Endodermal cell (in vitro differentiated cells): ENCODE results near the gene PSMC4. TPM values are rescaled to one million over a fixed set of nuclear protein-coding genes. Genes with fewer than 3 reads are reported as not detected.

Experiments
- DNase-seq: peaks from one replicate; pipeline ENCODE4 v3.0.0-alpha.2; 2017
- H3K27ac ChIP-seq: 2 replicates; pipeline ENCODE4 v1.5.1; 2013; ENCODE audit warnings: mild to moderate bottlenecking, low read depth, low read length, moderate library complexity
- H3K27me3 ChIP-seq: 2 replicates; pipeline ENCODE4 v1.6.1; 2013; ENCODE audit warnings: mild to moderate bottlenecking, low read length, moderate library complexity; ENCODE audit not compliant: insufficient read depth, control insufficient read depth, poor library complexity, severe bottlenecking
- H3K36me3 ChIP-seq: 2 replicates; pipeline ENCODE4 v1.7.0; 2013; ENCODE audit warnings: mild to moderate bottlenecking, low read length, moderate library complexity; ENCODE audit not compliant: control insufficient read depth, insufficient read depth
- H3K4me1 ChIP-seq: one replicate; pipeline ENCODE4 v1.7.0; 2013; ENCODE audit warnings: low read length; ENCODE audit not compliant: control insufficient read depth, insufficient read depth
- H3K4me3 ChIP-seq: 2 replicates; pipeline ENCODE4 v1.5.1; 2013; ENCODE audit warnings: mild to moderate bottlenecking, low read length, moderate library complexity
- H3K9ac ChIP-seq: 2 replicates; pipeline ENCODE4 v1.6.1; 2013; ENCODE audit warnings: mild to moderate bottlenecking, low read length, moderate library complexity; ENCODE audit not compliant: poor library complexity, severe bottlenecking; ENCODE audit errors: extremely low read depth
- H3K9me3 ChIP-seq: 2 replicates; pipeline ENCODE4 v1.6.1; 2013; ENCODE audit warnings: mild to moderate bottlenecking, low read length, moderate library complexity; ENCODE audit not compliant: control insufficient read depth
- H3K27ac Mint-ChIP-seq: 2 replicates; pipeline ENCODE4 v1.8.0; 2020; ENCODE audit warnings: mixed read lengths
- H3K27me3 Mint-ChIP-seq: 2 replicates; pipeline ENCODE4 v1.8.0; 2021; ENCODE audit warnings: mild to moderate bottlenecking, mixed read lengths; ENCODE audit not compliant: insufficient read depth
- H3K36me3 Mint-ChIP-seq: 2 replicates; pipeline ENCODE4 v1.8.0; 2020; ENCODE audit warnings: low read depth, mixed read lengths
- H3K4me1 Mint-ChIP-seq: 2 replicates; pipeline ENCODE4 v1.8.0; 2020; ENCODE audit warnings: mixed read lengths
- H3K4me3 Mint-ChIP-seq: 2 replicates; pipeline ENCODE4 v1.8.0; 2020; ENCODE audit warnings: mild to moderate bottlenecking, moderate library complexity, mixed read lengths
- H3K9me3 Mint-ChIP-seq: 2 replicates; pipeline ENCODE4 v1.8.0; 2020; ENCODE audit warnings: mild to moderate bottlenecking, mixed read lengths
- CTCF ChIP-seq: fragments of 200-600 bp; sonication (generic); conservative IDR thresholded peaks from 2 replicates; pipeline ENCODE4 v1.5.0; 2021; ENCODE audit warnings: antibody characterized with exemption, mild to moderate bottlenecking
- WGBS, 2 experiments: methylation state at CpG; one replicate each; pipeline versions ENCODE4 v1.1.5 to v1.1.7; 2013; ENCODE audit warnings: missing lambda C conversion rate in 2 of 2, mixed read lengths in 1 of 2; ENCODE audit not compliant: insufficient coverage in 1 of 2, insufficient read length in 1 of 2; 5-methylcytosine and 5-hydroxymethylcytosine counted together
- total RNA-seq, 2 donors: library from RNA; stranded (reverse); fragmentation: NEBNext Ultra II Directional in 1 of 2; extraction: Animal tissue kit (Norgen Biotek cat#: 25700) in 1 of 2; gene quantifications; 2 replicates in 1 of 2; 3 replicates in 1 of 2; pipeline ENCODE4 v1.2.1, GENCODE V29; 2021

PSMC4 gene
- total RNA-seq, 2 donors from 2014 or later, result 88.9 to 96.9 TPM

DNA sequence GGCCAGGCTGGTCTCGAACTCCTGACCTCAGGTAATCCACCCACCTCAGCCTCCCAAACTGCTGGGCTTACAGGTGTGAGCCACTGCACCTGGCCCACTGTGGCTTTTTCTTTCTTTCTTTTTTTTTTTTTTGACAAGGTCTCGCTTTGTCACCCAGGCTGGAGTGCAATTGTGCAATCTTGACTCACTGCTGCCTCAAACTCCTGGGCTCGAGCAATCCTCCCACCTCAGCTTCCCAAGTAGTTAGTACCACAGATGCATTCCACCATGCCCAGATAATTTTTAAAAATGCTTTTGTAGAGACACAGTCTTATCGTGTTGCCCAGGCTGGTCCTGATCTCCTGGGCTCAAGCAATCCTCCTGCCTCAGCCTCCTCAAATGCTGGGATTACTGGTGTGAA, 24.4 kb upstream of the PSMC4 start:
- H3K4me1 Mint-ChIP-seq, result peaks cover 12% of the 10 kb centered on the region
- no peak for TF ChIP-seq CTCF
- Histone ChIP-seq H3K4me3 (no peak overlapping the region), H3K27ac (no peak overlapping the region), H3K9ac (no peak overlapping the region), H3K27me3 (no peaks in the 10 kb centered on the region), H3K4me1 (no peaks in the 10 kb centered on the region), H3K36me3 (no peaks in the 10 kb centered on the region), H3K9me3 (no peaks in the 10 kb centered on the region)
- H3K27me3 Mint-ChIP-seq, result no peaks in the 10 kb centered on the region
- DNase-seq, result no peak
- H3K4me3 Mint-ChIP-seq, result no peak overlapping the region
- no peaks in the 10 kb centered on the region for H3K36me3 Mint-ChIP-seq
- no peak overlapping the region for H3K27ac Mint-ChIP-seq
- WGBS, 2 experiments, result 86 to 94% methylated on average over 4 of the region's 4 CpGs
- no peaks in the 10 kb centered on the region for H3K9me3 Mint-ChIP-seq

GRCh38 chr19:39949026-39949747, 21.8 kb upstream of the PSMC4 start:
- Mint-ChIP-seq H3K27me3 (no peaks in the 10 kb centered on the region), H3K4me1 (peaks cover 2% of the 10 kb centered on the region), H3K36me3 (no peaks in the 10 kb centered on the region), H3K9me3 (no peaks in the 10 kb centered on the region), H3K27ac (no peak overlapping the region), H3K4me3 (no peak overlapping the region)
- Histone ChIP-seq H3K4me3 (no peak overlapping the region), H3K27me3 (no peaks in the 10 kb centered on the region), H3K27ac (no peak overlapping the region), H3K9me3 (no peaks in the 10 kb centered on the region), H3K36me3 (no peaks in the 10 kb centered on the region), H3K4me1 (no peaks in the 10 kb centered on the region), H3K9ac (no peak overlapping the region)
- WGBS, 2 experiments, result 79% methylated on average over 2 of the region's 2 CpGs; no CpG with 5 or more reads in 1 of the 2 experiments
- DNase-seq, result no peak
- TF ChIP-seq CTCF, result no peak

- 83 to 100% methylated on average over 2 of the region's 2 CpGs for WGBS, 2 experiments
- H3K4me3 Mint-ChIP-seq, result no peak overlapping the region
Observed at GRCh38 chr19:39951065-39951650, 19.8 kb upstream of the PSMC4 start.

More at GRCh38 chr19:39951065-39951650, 19.8 kb upstream of the PSMC4 start:
- Mint-ChIP-seq H3K4me1 (no peaks in the 10 kb centered on the region), H3K27ac (no peak overlapping the region), H3K27me3 (no peaks in the 10 kb centered on the region), H3K9me3 (no peaks in the 10 kb centered on the region), H3K36me3 (no peaks in the 10 kb centered on the region)
- Histone ChIP-seq H3K27ac (no peak overlapping the region), H3K36me3 (no peaks in the 10 kb centered on the region), H3K9ac (no peak overlapping the region), H3K9me3 (no peaks in the 10 kb centered on the region), H3K27me3 (no peaks in the 10 kb centered on the region), H3K4me3 (no peak overlapping the region), H3K4me1 (no peaks in the 10 kb centered on the region)
- TF ChIP-seq CTCF, result no peak
- DNase-seq, result no peak
